Measurements from ENCODE around the gene KIAA1958.

DNA sequence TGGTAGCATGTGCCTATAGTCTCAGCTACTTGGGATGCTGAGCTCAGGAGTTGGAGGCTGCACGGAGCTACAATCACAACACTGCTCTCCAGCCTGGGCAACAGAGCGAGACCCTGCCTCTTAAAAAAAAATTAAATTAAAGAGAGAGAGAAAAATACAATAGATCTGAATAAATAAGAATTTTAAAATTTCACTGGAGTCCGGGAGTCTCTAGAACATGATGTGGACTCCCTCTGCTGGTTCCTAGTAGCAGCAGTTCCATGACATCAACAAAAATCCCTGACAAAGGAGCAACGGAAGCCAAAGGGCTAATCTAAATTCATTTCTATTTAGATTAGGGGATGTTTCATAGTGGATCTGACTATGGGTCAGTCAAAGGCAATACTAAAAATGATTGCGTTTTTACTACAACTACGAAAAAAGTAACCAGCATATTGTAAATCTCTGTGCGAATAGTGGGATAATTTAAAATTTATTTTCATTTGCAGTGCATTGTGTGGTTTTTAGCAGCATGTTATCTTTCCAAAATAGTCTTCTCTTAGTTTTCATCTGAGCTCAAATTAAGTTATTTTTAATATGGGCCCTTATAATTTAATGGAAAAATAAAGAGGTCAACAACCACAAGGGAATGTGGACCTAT, 224.5 kb downstream of the KIAA1958 start:
- TF ChIP-seq, protein P1, sequence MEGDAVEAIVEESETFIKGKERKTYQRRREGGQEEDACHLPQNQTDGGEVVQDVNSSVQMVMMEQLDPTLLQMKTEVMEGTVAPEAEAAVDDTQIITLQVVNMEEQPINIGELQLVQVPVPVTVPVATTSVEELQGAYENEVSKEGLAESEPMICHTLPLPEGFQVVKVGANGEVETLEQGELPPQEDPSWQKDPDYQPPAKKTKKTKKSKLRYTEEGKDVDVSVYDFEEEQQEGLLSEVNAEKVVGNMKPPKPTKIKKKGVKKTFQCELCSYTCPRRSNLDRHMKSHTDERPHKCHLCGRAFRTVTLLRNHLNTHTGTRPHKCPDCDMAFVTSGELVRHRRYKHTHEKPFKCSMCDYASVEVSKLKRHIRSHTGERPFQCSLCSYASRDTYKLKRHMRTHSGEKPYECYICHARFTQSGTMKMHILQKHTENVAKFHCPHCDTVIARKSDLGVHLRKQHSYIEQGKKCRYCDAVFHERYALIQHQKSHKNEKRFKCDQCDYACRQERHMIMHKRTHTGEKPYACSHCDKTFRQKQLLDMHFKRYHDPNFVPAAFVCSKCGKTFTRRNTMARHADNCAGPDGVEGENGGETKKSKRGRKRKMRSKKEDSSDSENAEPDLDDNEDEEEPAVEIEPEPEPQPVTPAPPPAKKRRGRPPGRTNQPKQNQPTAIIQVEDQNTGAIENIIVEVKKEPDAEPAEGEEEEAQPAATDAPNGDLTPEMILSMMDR (IDR thresholded peaks at IDR 0.05; ENCODE audit: low read depth, low read length, missing input control) = peak; percentile 43
- TF ChIP-seq, protein P2, sequence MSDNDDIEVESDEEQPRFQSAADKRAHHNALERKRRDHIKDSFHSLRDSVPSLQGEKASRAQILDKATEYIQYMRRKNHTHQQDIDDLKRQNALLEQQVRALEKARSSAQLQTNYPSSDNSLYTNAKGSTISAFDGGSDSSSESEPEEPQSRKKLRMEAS (IDR thresholded peaks at IDR 0.05) = no peak
- TF ChIP-seq TAF1 (conservative IDR thresholded peaks at IDR 0.05) (no peak), JUND (IDR thresholded peaks at IDR 0.05) (no peak), RXRA (IDR thresholded peaks at IDR 0.05) (no peak), SP1 (IDR thresholded peaks at IDR 0.05) (no peak), YY1 (IDR thresholded peaks at IDR 0.05) (no peak), GABPA (IDR thresholded peaks at IDR 0.05 in 1 of 2, conservative IDR thresholded peaks at IDR 0.05 in 1 of 2) (no peak)
- TF ChIP-seq, protein P3, sequence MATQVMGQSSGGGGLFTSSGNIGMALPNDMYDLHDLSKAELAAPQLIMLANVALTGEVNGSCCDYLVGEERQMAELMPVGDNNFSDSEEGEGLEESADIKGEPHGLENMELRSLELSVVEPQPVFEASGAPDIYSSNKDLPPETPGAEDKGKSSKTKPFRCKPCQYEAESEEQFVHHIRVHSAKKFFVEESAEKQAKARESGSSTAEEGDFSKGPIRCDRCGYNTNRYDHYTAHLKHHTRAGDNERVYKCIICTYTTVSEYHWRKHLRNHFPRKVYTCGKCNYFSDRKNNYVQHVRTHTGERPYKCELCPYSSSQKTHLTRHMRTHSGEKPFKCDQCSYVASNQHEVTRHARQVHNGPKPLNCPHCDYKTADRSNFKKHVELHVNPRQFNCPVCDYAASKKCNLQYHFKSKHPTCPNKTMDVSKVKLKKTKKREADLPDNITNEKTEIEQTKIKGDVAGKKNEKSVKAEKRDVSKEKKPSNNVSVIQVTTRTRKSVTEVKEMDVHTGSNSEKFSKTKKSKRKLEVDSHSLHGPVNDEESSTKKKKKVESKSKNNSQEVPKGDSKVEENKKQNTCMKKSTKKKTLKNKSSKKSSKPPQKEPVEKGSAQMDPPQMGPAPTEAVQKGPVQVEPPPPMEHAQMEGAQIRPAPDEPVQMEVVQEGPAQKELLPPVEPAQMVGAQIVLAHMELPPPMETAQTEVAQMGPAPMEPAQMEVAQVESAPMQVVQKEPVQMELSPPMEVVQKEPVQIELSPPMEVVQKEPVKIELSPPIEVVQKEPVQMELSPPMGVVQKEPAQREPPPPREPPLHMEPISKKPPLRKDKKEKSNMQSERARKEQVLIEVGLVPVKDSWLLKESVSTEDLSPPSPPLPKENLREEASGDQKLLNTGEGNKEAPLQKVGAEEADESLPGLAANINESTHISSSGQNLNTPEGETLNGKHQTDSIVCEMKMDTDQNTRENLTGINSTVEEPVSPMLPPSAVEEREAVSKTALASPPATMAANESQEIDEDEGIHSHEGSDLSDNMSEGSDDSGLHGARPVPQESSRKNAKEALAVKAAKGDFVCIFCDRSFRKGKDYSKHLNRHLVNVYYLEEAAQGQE (IDR thresholded peaks at IDR 0.05) = no peak
- TF ChIP-seq, protein P4, sequence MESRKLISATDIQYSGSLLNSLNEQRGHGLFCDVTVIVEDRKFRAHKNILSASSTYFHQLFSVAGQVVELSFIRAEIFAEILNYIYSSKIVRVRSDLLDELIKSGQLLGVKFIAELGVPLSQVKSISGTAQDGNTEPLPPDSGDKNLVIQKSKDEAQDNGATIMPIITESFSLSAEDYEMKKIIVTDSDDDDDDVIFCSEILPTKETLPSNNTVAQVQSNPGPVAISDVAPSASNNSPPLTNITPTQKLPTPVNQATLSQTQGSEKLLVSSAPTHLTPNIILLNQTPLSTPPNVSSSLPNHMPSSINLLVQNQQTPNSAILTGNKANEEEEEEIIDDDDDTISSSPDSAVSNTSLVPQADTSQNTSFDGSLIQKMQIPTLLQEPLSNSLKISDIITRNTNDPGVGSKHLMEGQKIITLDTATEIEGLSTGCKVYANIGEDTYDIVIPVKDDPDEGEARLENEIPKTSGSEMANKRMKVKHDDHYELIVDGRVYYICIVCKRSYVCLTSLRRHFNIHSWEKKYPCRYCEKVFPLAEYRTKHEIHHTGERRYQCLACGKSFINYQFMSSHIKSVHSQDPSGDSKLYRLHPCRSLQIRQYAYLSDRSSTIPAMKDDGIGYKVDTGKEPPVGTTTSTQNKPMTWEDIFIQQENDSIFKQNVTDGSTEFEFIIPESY (IDR thresholded peaks at IDR 0.05) = no peak

Data from liver (tissue), 3 donors.